HG03565 (cell line): Measurements from ENCODE around the gene RNF214.
"Not testable (repeated sequence)": the region's sequence is repeated elsewhere in the genome, so short reads cannot be mapped to it uniquely, and the experiment has no call there.

Experiments
- ATAC-seq: cut with Tn5 transposase; IDR thresholded peaks from one replicate; pipeline ENCODE4 v1.9.1; 2021; ENCODE audit warnings: mild to moderate bottlenecking, moderate library complexity; ENCODE audit not compliant: unreplicated experiment

Gene RNF214

GRCh38 chr11:117232092-117232878, at the start of gene RNF214:
Gene RNF214, plus strand, starts transcription at chr11:117232671. Its CDS starts 1,602 bp downstream, at chr11:117234273.
- peak; percentile 57 for ATAC-seq

DNA sequence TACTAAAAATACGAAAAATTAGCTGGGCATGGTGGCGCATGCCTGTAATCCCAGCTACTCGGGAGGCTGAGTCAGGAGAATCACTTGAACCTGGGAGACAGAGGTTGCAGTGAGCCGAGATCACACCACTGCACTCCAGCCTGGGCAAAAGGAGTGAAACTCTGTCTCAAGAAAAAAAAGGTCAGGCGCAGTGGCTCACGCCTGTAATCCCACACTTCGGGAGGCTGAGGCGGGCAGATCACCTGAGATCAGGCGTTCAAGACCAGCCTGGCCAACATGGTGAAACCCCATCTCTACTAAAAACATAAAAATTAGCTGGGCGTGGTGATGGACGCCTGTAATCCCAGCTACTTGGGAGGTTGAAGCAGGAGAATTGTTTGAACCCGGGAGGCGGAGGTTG, 49.3 kb upstream of the RNF214 start:
- not testable (repeated sequence) for ATAC-seq

- ATAC-seq: no peak
Observed at GRCh38 chr11:117183724-117184349, 48.6 kb upstream of the RNF214 start.

GRCh38 chr11:117185736-117186430, 46.6 kb upstream of the RNF214 start:
- no peak for ATAC-seq

GRCh38 chr11:117186431-117186761, 46.1 kb upstream of the RNF214 start:
- ATAC-seq: no peak

DNA sequence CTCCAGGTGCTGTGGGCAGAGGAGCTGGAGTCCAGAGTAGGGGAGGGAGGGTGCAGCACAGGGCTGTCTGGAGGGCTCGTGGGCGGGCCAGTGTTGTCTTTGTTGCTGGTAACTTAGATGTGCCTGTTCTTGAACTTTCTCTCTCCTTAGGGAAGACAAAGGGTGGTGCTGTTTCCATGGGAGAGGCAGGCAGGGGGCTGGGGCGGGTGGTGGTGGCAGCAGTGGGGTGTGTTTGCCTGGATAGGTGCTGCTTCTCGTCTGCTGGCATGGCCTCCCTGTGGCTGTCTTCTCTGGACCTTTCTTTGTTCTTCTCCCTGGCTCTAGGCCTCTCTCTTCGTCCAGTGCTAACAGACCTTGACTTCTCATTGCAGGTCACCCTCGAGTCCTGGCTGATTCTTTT, 45.5 kb upstream of the RNF214 start:
- no peak for ATAC-seq

DNA sequence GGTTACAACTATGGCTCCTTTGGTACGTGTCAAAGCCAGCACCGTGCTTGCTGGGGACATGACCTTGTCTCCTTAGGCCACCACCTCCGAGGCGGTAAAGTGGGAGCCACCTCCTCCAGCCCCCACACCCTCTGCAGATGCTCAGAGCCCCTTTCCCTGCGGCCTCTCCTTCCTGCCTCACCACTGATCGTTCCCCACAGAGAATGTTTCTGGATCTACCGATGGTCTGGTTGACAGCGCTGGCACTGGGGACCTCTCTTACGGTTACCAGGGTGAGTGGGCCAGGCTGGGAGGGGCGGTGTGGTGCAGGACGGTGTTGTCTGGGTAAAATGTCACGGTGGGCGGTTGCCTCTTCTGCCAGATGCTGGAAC, 45.1 kb upstream of the RNF214 start:
- no peak for ATAC-seq

DNA sequence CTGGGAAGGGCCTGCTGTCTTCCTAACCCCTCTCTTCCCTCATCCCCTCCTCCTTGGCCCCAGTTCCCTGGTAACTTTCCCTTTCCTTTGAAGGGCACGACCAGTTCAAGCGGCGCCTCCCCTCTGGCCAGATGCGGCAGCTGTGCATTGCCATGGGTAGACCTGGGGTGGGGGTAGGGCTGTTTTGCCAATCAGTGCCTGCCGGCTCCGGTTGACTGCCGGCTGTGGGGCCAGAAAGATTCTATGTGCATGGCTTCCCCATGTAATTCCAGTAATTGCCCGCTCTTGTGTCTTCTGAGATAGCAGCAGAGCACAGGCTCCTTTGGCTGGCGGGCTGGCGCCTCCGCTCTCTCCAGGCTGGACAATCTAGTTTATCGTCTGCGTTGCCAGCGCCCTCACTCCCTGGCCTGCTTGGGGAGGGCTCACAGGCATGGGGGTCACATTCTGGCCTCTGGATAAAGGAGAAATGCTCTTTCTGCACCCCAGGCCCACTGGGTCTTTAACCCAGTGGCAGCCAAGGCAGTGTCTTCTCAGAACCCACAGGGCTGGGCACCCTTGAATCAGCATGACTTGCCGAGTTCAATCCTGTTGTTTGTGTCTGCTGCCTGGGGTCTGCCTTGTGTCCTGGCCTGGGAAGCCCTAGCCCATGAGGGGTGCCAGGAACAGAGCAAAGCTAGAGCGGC, 44.5 kb upstream of the RNF214 start:
- ATAC-seq: no peak

GRCh38 chr11:117188620-117189081, 43.8 kb upstream of the RNF214 start:
- no peak for ATAC-seq

GRCh38 chr11:117189191-117189940, 43.1 kb upstream of the RNF214 start:
- ATAC-seq: peak; percentile 58

GRCh38 chr11:117189941-117190544, 42.4 kb upstream of the RNF214 start:
- ATAC-seq: peak; percentile 19

GRCh38 chr11:117191680-117192400, 40.6 kb upstream of the RNF214 start:
- ATAC-seq: no peak

DNA sequence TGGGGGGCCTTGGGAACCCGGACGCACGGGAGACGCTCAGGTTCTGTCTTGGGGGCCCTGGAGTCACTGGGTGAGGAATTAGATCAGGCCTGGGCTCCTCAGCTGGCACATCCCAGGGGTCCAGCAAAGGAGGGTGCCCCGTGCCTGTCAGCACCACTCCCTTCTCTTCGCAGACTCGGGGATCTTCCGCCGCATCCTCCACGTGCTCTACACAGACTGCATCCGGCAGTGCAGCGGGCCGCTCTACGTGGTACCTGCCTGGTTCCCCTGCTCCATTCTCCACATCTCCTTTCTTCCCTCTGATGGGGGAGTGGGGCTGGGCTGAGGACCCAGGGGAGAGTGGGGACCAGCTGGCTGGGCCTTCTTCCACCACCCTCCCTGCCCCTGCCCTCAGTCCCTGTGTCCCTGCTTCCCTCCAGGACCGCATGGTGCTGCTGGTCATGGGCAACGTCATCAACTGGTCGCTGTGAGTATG, 40.0 kb upstream of the RNF214 start:
- ATAC-seq: no peak

- no peak for ATAC-seq
Observed at GRCh38 chr11:117193130-117194020, 39.1 kb upstream of the RNF214 start.

DNA sequence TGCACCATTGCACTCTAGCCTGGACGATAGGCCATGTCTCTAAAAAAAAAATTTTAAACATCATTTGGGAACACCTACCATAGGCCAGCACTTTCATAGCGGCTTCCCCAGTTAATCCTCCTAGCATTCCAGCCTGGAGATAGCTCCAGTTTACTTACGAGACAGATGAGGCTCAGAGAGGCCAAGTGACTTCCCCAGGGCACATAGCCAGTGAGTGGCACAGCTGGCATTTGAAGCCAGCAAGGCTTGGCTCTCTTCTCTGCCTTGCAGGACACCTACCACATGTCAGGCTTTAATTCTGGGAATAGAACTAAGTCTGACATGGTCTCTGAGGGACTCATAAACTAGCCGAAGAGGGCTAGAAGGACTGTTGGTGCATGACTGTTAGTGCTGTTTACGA, 38.2 kb upstream of the RNF214 start:
- no peak for ATAC-seq

- no peak for ATAC-seq
Observed at GRCh38 chr11:117195258-117195657, 37.2 kb upstream of the RNF214 start.

DNA sequence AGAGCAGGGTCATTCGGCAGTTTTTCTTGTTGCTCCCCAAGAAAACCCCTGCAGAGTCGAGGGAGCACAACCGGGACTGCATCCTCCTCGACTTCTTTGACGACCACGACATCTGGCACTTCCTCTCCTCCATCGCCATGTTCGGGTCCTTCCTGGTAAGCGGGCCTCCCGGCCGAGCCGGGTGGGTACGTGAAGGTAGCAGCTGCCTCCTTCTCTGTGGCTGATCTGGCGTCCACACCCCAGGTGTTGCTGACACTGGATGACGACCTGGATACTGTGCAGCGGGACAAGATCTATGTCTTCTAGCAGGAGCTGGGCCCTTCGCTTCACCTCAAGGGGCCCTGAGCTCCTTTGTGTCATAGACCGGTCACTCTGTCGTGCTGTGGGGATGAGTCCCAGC, 36.7 kb upstream of the RNF214 start:
- no peak for ATAC-seq

DNA sequence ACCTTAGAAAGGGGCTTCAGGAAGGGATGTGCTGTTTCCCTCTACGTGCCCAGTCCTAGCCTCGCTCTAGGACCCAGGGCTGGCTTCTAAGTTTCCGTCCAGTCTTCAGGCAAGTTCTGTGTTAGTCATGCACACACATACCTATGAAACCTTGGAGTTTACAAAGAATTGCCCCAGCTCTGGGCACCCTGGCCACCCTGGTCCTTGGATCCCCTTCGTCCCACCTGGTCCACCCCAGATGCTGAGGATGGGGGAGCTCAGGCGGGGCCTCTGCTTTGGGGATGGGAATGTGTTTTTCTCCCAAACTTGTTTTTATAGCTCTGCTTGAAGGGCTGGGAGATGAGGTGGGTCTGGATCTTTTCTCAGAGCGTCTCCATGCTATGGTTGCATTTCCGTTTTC, 35.5 kb upstream of the RNF214 start:
- no peak for ATAC-seq
